Keratinocyte (primary cell): ENCODE results near the gene LSM14B. TPM values are rescaled to one million over a fixed set of nuclear protein-coding genes. Genes with fewer than 3 reads are reported as not detected.
A peak's percentile ranks its signal among the peaks of the same experiment; 100 is the strongest.

Experiments
- DNase-seq: peaks from one replicate; pipeline ENCODE4 v3.0.0-alpha.2; 2011; ENCODE audit warnings: low read depth, missing footprints, low spot score
- FAIRE-seq: peaks from 2 replicates; lab custom pipeline; 2011; peaks lifted over from hg19 to GRCh38; lab: Jason Lieb, UNC
- H2AFZ ChIP-seq: 2 replicates; pipeline ENCODE4 v1.6.0; 2012; ENCODE audit warnings: low read length, control low read depth, inconsistent platforms; ENCODE audit not compliant: control insufficient read depth
- H3K27ac ChIP-seq: 2 replicates; pipeline ENCODE4 v1.5.1; 2011; ENCODE audit warnings: low read length; ENCODE audit not compliant: control insufficient read depth, insufficient read depth
- H3K27me3 ChIP-seq: 3 replicates; pipeline ENCODE4 v1.6.0; 2011; ENCODE audit warnings: low read length; ENCODE audit not compliant: control insufficient read depth, insufficient read depth; ENCODE audit errors: extremely low read depth
- H3K36me3 ChIP-seq, 2 experiments: 2 replicates in 1 of 2; 3 replicates in 1 of 2; pipeline ENCODE4 v1.5.1; 2011; ENCODE audit warnings: low read length in 2 of 2, mild to moderate bottlenecking in 1 of 2; ENCODE audit not compliant: control insufficient read depth in 2 of 2, insufficient read depth in 2 of 2; ENCODE audit errors: extremely low read depth in 1 of 2
- H3K4me1 ChIP-seq: 3 replicates; pipeline ENCODE4 v1.5.1; 2011; ENCODE audit warnings: low read length; ENCODE audit not compliant: control insufficient read depth, insufficient read depth; ENCODE audit errors: extremely low read depth
- H3K4me2 ChIP-seq: 3 replicates; pipeline ENCODE4 v1.6.0; 2011; ENCODE audit warnings: low read depth, low read length; ENCODE audit not compliant: control insufficient read depth, insufficient read depth; ENCODE audit errors: extremely low read depth
- H3K4me3 ChIP-seq, 3 experiments: fragments of 200-600 bp in 1 of 3; sonication (generic) in 1 of 3; 2 replicates in 2 of 3; 3 replicates in 1 of 3; pipeline ENCODE4 v1.5.1; 2011 to 2016; ENCODE audit warnings: low read length in 3 of 3, mild to moderate bottlenecking in 3 of 3, control low read depth in 2 of 3, inconsistent platforms in 1 of 3, low read depth in 1 of 3, mixed read lengths in 1 of 3, mixed run types in 1 of 3, moderate library complexity in 1 of 3; ENCODE audit not compliant: control insufficient read depth in 2 of 3, insufficient read depth in 2 of 3; ENCODE audit errors: extremely low read depth in 1 of 3
- H3K79me2 ChIP-seq: 2 replicates; pipeline ENCODE4 v1.6.0; 2012; ENCODE audit warnings: low read length; ENCODE audit not compliant: control insufficient read depth, insufficient read depth
- H3K9ac ChIP-seq: 3 replicates; pipeline ENCODE4 v1.6.0; 2011; ENCODE audit warnings: low read length; ENCODE audit not compliant: control insufficient read depth, insufficient read depth; ENCODE audit errors: extremely low read depth
- H3K9me1 ChIP-seq: 3 replicates; pipeline ENCODE4 v1.6.0; 2011; ENCODE audit warnings: low read length; ENCODE audit not compliant: control insufficient read depth, insufficient read depth; ENCODE audit errors: extremely low read depth
- H3K9me3 ChIP-seq: 2 replicates; pipeline ENCODE4 v1.5.1; 2012; ENCODE audit warnings: low read depth, low read length; ENCODE audit not compliant: control insufficient read depth
- H4K20me1 ChIP-seq: 3 replicates; pipeline ENCODE4 v1.6.0; 2011; ENCODE audit warnings: low read length; ENCODE audit not compliant: control insufficient read depth, insufficient read depth; ENCODE audit errors: extremely low read depth
- EZH2 ChIP-seq: IDR thresholded peaks from one replicate; pipeline ENCODE4 v1.6.1; 2012; ENCODE audit warnings: inconsistent platforms, mild to moderate bottlenecking, low read length, moderate library complexity
- dilution Hi-C: fragments of 300-500 bp; cut with MboI; formaldehyde crosslinking; loops from one replicate; pipeline ENCODE4 v1.7.0; 2020; ENCODE audit warnings: low sequenced_read_pairs; ENCODE audit not compliant: extremely low pct_ligation_motif_present
- polyA plus RNA-seq, 5 experiments: library from polyadenylated mRNA; depleted of rRNA in 3 of 5; stranded (reverse) in 3 of 5; stranded (forward) in 1 of 5; unstranded in 1 of 5; fragments of >200 nt; gene quantifications; 1 replicate in 1 of 5; 2 replicates in 3 of 5; 3 replicates in 1 of 5; pipeline versions ENCODE4 v1.2.1 to v1.2.3, GENCODE V29; 2011 to 2012; ENCODE audit warnings: missing spikeins in 2 of 5, low read depth in 1 of 5, low replicate concordance in 1 of 5
- TF ChIP-seq, protein P1 (sequence below), 3 experiments: IDR thresholded peaks in 1 of 3; conservative IDR thresholded peaks in 1 of 3; optimal IDR thresholded peaks in 1 of 3; 2 replicates in 2 of 3; 3 replicates in 1 of 3; pipeline versions ENCODE3 to v1.5.1; 2011; ENCODE audit warnings: low read length in 3 of 3, mild to moderate bottlenecking in 3 of 3, moderate library complexity in 2 of 3, control low read depth in 1 of 3, inconsistent platforms in 1 of 3; ENCODE audit not compliant: insufficient read depth in 2 of 3; ENCODE audit errors: extremely low read depth in 1 of 3

The LSM14B gene
- polyA plus RNA-seq, 1 donor (not counting 4 experiments of a cell fraction or from before 2014, with no cell fraction given): 21.7 TPM

DNA sequence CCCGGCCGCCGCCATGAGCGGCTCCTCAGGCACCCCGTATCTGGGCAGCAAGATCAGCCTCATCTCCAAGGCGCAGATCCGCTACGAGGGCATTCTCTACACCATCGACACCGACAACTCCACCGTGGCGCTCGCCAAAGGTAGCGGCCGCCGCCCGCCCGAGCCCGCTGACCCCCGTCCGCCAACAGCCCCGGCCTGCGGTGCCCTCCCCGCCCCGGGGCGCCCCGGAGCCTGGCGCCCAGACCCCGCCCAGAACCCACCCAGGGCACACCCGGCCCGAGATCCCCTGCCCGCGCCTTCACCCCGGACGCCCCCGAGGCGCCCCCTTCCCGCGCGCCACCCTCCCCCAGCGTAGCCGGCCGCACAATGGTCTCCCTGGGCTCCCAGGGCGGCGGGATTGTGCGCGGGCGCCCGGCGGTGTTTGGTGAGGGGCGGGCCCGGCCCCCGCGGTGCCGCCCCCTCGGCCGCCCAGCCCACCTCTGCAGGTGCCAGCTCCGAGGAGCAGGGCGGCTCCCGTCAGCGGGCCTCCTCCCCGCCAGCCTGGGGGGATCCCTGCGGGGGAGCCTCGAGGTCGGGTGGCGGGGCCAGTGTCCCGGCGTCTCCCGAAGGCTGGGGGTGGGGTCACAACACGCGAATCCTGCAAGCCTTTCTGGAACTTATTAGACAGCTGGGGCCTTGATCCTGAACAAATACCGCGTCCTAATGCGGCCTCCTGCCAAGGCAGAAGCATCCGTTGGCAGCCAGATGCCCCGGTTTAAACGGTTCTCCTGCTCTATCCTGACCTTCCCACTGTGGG is 577 bp downstream of the LSM14B start:
- Histone ChIP-seq H3K27me3 (peaks cover 13% of the 10 kb centered on the region), H3K36me3 (peaks cover 15 to 18% of the 10 kb centered on the region in 2 experiments), H3K4me3 (peak overlapping the region; percentile 50 to 66 (median 62)), H4K20me1 (peaks cover 14% of the 10 kb centered on the region), H3K9me1 (no peaks in the 10 kb centered on the region), H3K4me2 (peak overlapping the region; percentile 93), H3K9ac (peak overlapping the region; percentile 78), H2AFZ (peak overlapping the region; percentile 70), H3K4me1 (peaks cover 8% of the 10 kb centered on the region), H3K27ac (peak overlapping the region; percentile 26), H3K9me3 (no peaks in the 10 kb centered on the region), H3K79me2 (peaks cover 17% of the 10 kb centered on the region)
- dilution Hi-C loops: no loop called here
- DNase-seq (no peak), FAIRE-seq (no peak)
- TF ChIP-seq, protein P1, sequence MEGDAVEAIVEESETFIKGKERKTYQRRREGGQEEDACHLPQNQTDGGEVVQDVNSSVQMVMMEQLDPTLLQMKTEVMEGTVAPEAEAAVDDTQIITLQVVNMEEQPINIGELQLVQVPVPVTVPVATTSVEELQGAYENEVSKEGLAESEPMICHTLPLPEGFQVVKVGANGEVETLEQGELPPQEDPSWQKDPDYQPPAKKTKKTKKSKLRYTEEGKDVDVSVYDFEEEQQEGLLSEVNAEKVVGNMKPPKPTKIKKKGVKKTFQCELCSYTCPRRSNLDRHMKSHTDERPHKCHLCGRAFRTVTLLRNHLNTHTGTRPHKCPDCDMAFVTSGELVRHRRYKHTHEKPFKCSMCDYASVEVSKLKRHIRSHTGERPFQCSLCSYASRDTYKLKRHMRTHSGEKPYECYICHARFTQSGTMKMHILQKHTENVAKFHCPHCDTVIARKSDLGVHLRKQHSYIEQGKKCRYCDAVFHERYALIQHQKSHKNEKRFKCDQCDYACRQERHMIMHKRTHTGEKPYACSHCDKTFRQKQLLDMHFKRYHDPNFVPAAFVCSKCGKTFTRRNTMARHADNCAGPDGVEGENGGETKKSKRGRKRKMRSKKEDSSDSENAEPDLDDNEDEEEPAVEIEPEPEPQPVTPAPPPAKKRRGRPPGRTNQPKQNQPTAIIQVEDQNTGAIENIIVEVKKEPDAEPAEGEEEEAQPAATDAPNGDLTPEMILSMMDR (optimal IDR thresholded peaks at IDR 0.05 in 1 of 3, IDR thresholded peaks at IDR 0.05 in 1 of 3, conservative IDR thresholded peaks at IDR 0.05 in 1 of 3; ENCODE audit: extremely low read depth in 1 of 3, insufficient read depth in 2 of 3, low read length in 3 of 3): no peak
- no peak for TF ChIP-seq EZH2

DNA sequence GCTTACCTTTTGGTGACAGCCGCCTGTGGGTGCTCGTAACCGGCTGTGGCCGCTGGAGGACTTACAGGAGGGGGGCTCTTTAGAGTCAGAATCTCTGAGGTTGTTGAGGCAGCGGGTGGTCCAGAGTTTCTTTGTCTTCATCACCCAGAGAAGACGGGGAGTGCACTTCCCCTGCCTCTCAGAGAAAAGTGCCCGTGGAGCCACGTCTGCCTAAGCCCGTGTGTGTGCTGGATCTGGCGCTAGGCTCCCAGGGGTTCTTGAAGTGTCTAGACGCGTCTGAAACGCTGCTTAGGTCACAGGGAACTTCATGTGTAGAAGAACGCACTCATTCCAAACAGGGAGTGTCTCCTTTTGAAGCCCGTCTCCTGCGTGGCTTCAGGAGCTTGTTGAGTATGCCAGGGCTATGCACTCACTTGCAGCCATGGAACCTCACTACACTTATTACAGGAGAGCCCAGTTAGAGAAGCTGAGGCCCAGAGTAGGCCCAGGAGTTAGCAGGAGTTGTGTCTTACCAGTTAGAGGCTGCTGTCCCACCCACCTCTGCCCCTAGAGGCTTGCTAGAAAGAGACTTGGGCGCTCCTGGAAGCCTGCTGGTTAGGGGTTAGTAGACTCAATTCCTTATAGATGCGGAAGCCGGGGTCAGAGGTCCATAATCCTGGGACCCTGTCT is 1.3 kb downstream of the LSM14B start:
- Histone ChIP-seq H3K27ac (no peak overlapping the region), H3K36me3 (peaks cover 22% of the 10 kb centered on the region in 2 experiments), H2AFZ (no peak overlapping the region), H3K4me1 (peaks cover 8% of the 10 kb centered on the region), H3K9me1 (no peaks in the 10 kb centered on the region), H3K27me3 (peaks cover 7% of the 10 kb centered on the region), H4K20me1 (peaks cover 14% of the 10 kb centered on the region), H3K9ac (peak overlapping the region; percentile 78), H3K9me3 (no peaks in the 10 kb centered on the region), H3K4me2 (peak overlapping the region; percentile 93), H3K4me3 (peak overlapping the region; percentile 50 to 66 (median 62)), H3K79me2 (peaks cover 17% of the 10 kb centered on the region)
- dilution Hi-C loops: no loop called here
- no peak for FAIRE-seq
- TF ChIP-seq, protein P1 (optimal IDR thresholded peaks at IDR 0.05 in 1 of 3, IDR thresholded peaks at IDR 0.05 in 1 of 3, conservative IDR thresholded peaks at IDR 0.05 in 1 of 3; ENCODE audit: extremely low read depth in 1 of 3, insufficient read depth in 2 of 3, low read length in 3 of 3): peak in 1 of 3 experiments; percentile 14
- TF ChIP-seq EZH2: no peak
- no peak for DNase-seq
